Fibroblast of lung (primary cell): ENCODE data around the gene NBDY. TPM values are rescaled to one million over a fixed set of nuclear protein-coding genes. Genes with fewer than 3 reads are reported as not detected.

Source experiments
- DNase-seq, 2 donors: peaks; one replicate each; pipeline versions ENCODE4 v3.0.0 to v3.0.0-alpha.2; 2010; ENCODE audit warnings: low read depth in 2 of 2
- H2AFZ ChIP-seq: 2 replicates; pipeline ENCODE4 v1.5.1; 2012; ENCODE audit warnings: low read length, control low read depth, inconsistent platforms
- H3K27ac ChIP-seq: 2 replicates; pipeline ENCODE4 v1.5.1; 2011; ENCODE audit warnings: low read length, control low read depth; ENCODE audit not compliant: insufficient read depth
- H3K27me3 ChIP-seq: 2 replicates; pipeline ENCODE4 v1.5.1; 2011; ENCODE audit warnings: mild to moderate bottlenecking, low read length; ENCODE audit not compliant: control insufficient read depth, insufficient read depth
- H3K36me3 ChIP-seq: 2 replicates; pipeline ENCODE4 v1.5.1; 2011; ENCODE audit warnings: low read length; ENCODE audit not compliant: control insufficient read depth, insufficient read depth
- H3K4me1 ChIP-seq: 2 replicates; pipeline ENCODE4 v1.5.1; 2011; ENCODE audit warnings: low read length; ENCODE audit not compliant: control insufficient read depth, insufficient read depth; ENCODE audit errors: extremely low read depth
- H3K4me2 ChIP-seq: 2 replicates; pipeline ENCODE4 v1.5.1; 2011; ENCODE audit warnings: low read length, control low read depth; ENCODE audit not compliant: insufficient read depth; ENCODE audit errors: extremely low read depth
- H3K4me3 ChIP-seq, 4 experiments: fragments of 200-600 bp in 1 of 4; sonication (generic) in 1 of 4; replicated peaks in 1 of 4; 2 replicates each; pipeline ENCODE4 v1.5.1; 2011 to 2016; ENCODE audit warnings: low read length in 4 of 4, low read depth in 3 of 4, mild to moderate bottlenecking in 3 of 4, control low read depth in 2 of 4, inconsistent platforms in 1 of 4, mixed read lengths in 1 of 4; ENCODE audit not compliant: insufficient read depth in 1 of 4; ENCODE audit errors: control extremely low read depth in 1 of 4
- H3K79me2 ChIP-seq: 2 replicates; pipeline ENCODE4 v1.5.1; 2012; ENCODE audit warnings: mild to moderate bottlenecking, low read length, inconsistent platforms; ENCODE audit not compliant: control insufficient read depth, insufficient read depth
- H3K9ac ChIP-seq: 2 replicates; pipeline ENCODE4 v1.5.1; 2011; ENCODE audit warnings: mild to moderate bottlenecking, low read length, control low read depth; ENCODE audit not compliant: insufficient read depth
- H3K9me3 ChIP-seq: 2 replicates; pipeline ENCODE4 v1.5.1; 2012; ENCODE audit warnings: low read depth, low read length; ENCODE audit not compliant: control insufficient read depth, insufficient read depth
- H4K20me1 ChIP-seq: 2 replicates; pipeline ENCODE4 v1.5.1; 2011; ENCODE audit warnings: low read length; ENCODE audit not compliant: control insufficient read depth, insufficient read depth; ENCODE audit errors: extremely low read depth
- EZH2 ChIP-seq: IDR thresholded peaks from 2 replicates; pipeline ENCODE4 v1.5.1; 2012; ENCODE audit warnings: low read length, control low read depth, mild to moderate bottlenecking; ENCODE audit errors: missing control alignments
- polyA plus RNA-seq, 2 donors: library from polyadenylated mRNA; depleted of rRNA in 1 of 2; stranded (reverse) in 1 of 2; unstranded in 1 of 2; fragments of >200 nt; gene quantifications; 2 replicates each; pipeline ENCODE4 v1.2.1, GENCODE V29; 2011 to 2012; ENCODE audit warnings: missing spikeins in 1 of 2
- total RNA-seq: library from RNA; depleted of rRNA; stranded (reverse); fragments of >200 nt; gene quantifications from 2 replicates; pipeline ENCODE4 v1.2.1, GENCODE V29; 2014
- TF ChIP-seq, protein P1 (sequence below), 2 donors: IDR thresholded peaks in 1 of 2; conservative IDR thresholded peaks in 1 of 2; 1 replicate in 1 of 2; 2 replicates in 1 of 2; pipeline ENCODE4 v1.5.1; 2011 to 2012; ENCODE audit warnings: low read length in 2 of 2, control low read depth in 1 of 2, inconsistent platforms in 1 of 2, low read depth in 1 of 2, mild to moderate bottlenecking in 1 of 2

NBDY gene
- total and polyA plus RNA-seq, 2 donors (not counting 1 experiment from before 2014, with no cell fraction given) = 5.8 to 39.3 TPM

DNA sequence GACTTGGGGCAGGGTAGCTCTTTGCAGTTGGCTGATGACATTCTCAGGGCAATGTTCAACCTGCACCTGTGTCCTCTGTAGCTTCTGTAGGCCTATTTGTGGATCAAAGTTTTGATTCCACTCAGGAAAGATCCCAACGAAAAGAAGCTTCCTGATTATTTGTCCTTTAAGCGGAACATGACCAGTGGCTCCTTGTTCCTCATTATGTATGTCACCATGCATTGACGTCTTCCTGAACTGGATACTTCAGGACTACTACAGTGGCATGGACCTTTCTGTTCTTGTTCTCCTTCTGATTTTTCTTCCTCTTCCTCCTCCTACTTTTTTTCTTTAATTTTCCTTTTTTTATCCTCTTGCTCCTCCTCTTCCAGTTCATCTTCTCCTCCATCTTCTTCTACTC is 62.4 kb downstream of the NBDY start:
- Histone ChIP-seq H4K20me1 (no peaks in the 10 kb centered on the region), H3K9ac (no peak overlapping the region), H2AFZ (no peak overlapping the region), H3K4me2 (no peak overlapping the region), H3K4me1 (no peaks in the 10 kb centered on the region), H3K36me3 (no peaks in the 10 kb centered on the region), H3K27ac (no peak overlapping the region), H3K4me3 (no peak overlapping the region), H3K9me3 (no peaks in the 10 kb centered on the region), H3K27me3 (no peaks in the 10 kb centered on the region), H3K79me2 (no peaks in the 10 kb centered on the region)
- DNase-seq = no peak
- no peak for TF ChIP-seq EZH2
- TF ChIP-seq, protein P1, sequence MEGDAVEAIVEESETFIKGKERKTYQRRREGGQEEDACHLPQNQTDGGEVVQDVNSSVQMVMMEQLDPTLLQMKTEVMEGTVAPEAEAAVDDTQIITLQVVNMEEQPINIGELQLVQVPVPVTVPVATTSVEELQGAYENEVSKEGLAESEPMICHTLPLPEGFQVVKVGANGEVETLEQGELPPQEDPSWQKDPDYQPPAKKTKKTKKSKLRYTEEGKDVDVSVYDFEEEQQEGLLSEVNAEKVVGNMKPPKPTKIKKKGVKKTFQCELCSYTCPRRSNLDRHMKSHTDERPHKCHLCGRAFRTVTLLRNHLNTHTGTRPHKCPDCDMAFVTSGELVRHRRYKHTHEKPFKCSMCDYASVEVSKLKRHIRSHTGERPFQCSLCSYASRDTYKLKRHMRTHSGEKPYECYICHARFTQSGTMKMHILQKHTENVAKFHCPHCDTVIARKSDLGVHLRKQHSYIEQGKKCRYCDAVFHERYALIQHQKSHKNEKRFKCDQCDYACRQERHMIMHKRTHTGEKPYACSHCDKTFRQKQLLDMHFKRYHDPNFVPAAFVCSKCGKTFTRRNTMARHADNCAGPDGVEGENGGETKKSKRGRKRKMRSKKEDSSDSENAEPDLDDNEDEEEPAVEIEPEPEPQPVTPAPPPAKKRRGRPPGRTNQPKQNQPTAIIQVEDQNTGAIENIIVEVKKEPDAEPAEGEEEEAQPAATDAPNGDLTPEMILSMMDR (conservative IDR thresholded peaks at IDR 0.05 in 1 of 2, IDR thresholded peaks at IDR 0.05 in 1 of 2; ENCODE audit: low read depth in 1 of 2, low read length in 2 of 2) = no peak

DNA sequence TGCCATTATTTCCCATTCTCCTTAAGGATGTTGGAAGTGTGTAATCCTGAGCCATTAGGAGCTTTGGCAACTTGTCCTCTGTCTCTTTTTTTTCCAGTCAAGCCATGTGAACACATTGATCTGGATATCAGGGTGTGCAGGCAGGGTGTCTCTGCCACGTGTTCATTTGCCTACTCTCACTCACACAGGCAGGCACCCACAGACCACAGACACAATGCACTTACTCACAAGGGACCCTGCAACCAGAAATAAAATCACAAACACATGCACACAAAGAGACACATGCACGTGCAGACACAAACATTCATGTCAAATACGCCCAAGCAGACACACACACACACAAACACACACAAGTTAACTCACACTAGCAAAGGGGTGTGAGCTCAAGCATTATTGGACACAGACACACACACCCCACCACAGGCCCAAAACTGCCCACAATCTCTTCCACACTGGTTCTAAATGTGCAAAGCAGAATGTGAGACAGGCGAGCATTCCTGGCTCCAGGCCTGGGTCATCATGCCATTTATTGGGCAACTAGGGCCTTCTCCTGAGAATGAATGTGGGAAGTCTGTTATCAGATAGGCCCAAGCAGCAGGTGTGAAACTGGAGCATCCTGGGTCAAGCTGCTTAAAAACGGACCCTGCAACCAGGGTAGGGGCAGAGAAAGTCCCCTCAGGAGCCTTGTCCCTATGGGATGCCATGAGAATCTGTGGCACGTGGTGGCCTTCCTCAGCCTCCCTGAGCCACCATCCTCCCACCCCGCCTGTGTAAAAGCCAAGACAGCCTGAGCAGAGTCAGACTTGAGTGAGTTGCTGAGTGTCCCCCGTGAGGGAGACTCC is 63.4 kb downstream of the NBDY start:
- Histone ChIP-seq H3K9me3 (no peaks in the 10 kb centered on the region), H3K36me3 (no peaks in the 10 kb centered on the region)
- DNase-seq = no peak

DNA sequence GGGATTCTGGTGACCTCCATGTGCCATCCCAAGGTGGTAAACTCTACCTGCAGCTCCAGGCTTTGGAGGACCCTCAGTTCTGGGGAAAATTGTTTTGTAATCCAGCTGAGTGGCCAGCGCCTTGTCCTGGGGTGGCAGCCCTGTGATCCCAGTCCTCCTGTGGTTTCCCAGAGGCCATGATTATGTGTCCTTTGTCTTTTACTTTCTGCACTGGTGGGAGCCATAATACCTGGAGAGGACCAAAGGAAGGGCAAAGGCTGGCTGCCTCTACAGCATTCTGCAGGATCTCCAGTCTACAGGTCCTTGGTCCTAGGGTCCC is 64.0 kb downstream of the NBDY start:
- TF ChIP-seq EZH2 = no peak
- TF ChIP-seq, protein P1 (conservative IDR thresholded peaks at IDR 0.05 in 1 of 2, IDR thresholded peaks at IDR 0.05 in 1 of 2; ENCODE audit: low read depth in 1 of 2, low read length in 2 of 2) = no peak
- Histone ChIP-seq H3K79me2 (no peaks in the 10 kb centered on the region), H3K4me2 (no peak overlapping the region), H3K4me3 (no peak overlapping the region), H2AFZ (no peak overlapping the region), H3K27ac (no peak overlapping the region), H4K20me1 (no peaks in the 10 kb centered on the region), H3K9me3 (no peaks in the 10 kb centered on the region), H3K27me3 (no peaks in the 10 kb centered on the region), H3K4me1 (no peaks in the 10 kb centered on the region), H3K9ac (no peak overlapping the region), H3K36me3 (no peaks in the 10 kb centered on the region)
- no peak for DNase-seq

More for the DNA sequence above, 63.4 kb downstream of the NBDY start:
- Histone ChIP-seq H4K20me1 (no peaks in the 10 kb centered on the region), H3K79me2 (no peaks in the 10 kb centered on the region), H3K4me2 (no peak overlapping the region), H2AFZ (no peak overlapping the region), H3K27ac (no peak overlapping the region), H3K27me3 (no peaks in the 10 kb centered on the region), H3K4me1 (no peaks in the 10 kb centered on the region), H3K4me3 (no peak overlapping the region), H3K9ac (no peak overlapping the region)
- TF ChIP-seq, protein P1 (conservative IDR thresholded peaks at IDR 0.05 in 1 of 2, IDR thresholded peaks at IDR 0.05 in 1 of 2; ENCODE audit: low read depth in 1 of 2, low read length in 2 of 2) = no peak
- TF ChIP-seq EZH2 = no peak
